ENCODE measurements around the gene WDPCP.

Gene WDPCP

DNA sequence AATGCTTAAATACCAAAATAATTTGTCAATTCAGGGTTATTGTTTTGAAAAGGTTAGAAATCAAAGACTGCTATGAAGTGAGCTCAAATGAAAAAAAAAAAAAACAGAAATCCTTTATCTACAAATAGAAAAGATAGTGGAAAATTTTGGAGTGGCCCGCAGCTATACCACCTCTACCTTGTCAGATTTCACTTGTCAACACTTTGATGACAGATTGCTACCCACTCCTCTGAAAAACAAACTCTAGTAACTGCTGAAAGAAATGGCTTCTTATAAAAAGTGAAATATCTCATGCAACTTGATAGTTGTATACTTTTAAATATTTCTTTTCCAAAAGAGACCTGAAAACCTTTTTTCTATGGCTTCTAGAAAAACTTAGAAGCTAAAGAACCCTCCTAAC is 84.5 kb downstream of the WDPCP start:
- TF ChIP-seq TAF1 (IDR thresholded peaks at IDR 0.05; ENCODE audit: low read depth) (no peak), NFIC (IDR thresholded peaks at IDR 0.05) (no peak), RAD21 (IDR thresholded peaks at IDR 0.05; ENCODE audit: low read depth) (no peak), ZBTB7A (IDR thresholded peaks at IDR 0.05; ENCODE audit: low read depth) (no peak), FOXM1 (IDR thresholded peaks at IDR 0.05; ENCODE audit: borderline replicate concordance, low read depth) (no peak), CEBPB (IDR thresholded peaks at IDR 0.05) (no peak), TEAD4 (IDR thresholded peaks at IDR 0.05) (no peak)
- TF ChIP-seq, protein P1, sequence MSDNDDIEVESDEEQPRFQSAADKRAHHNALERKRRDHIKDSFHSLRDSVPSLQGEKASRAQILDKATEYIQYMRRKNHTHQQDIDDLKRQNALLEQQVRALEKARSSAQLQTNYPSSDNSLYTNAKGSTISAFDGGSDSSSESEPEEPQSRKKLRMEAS (IDR thresholded peaks at IDR 0.05), result no peak
- TF ChIP-seq, protein P2, sequence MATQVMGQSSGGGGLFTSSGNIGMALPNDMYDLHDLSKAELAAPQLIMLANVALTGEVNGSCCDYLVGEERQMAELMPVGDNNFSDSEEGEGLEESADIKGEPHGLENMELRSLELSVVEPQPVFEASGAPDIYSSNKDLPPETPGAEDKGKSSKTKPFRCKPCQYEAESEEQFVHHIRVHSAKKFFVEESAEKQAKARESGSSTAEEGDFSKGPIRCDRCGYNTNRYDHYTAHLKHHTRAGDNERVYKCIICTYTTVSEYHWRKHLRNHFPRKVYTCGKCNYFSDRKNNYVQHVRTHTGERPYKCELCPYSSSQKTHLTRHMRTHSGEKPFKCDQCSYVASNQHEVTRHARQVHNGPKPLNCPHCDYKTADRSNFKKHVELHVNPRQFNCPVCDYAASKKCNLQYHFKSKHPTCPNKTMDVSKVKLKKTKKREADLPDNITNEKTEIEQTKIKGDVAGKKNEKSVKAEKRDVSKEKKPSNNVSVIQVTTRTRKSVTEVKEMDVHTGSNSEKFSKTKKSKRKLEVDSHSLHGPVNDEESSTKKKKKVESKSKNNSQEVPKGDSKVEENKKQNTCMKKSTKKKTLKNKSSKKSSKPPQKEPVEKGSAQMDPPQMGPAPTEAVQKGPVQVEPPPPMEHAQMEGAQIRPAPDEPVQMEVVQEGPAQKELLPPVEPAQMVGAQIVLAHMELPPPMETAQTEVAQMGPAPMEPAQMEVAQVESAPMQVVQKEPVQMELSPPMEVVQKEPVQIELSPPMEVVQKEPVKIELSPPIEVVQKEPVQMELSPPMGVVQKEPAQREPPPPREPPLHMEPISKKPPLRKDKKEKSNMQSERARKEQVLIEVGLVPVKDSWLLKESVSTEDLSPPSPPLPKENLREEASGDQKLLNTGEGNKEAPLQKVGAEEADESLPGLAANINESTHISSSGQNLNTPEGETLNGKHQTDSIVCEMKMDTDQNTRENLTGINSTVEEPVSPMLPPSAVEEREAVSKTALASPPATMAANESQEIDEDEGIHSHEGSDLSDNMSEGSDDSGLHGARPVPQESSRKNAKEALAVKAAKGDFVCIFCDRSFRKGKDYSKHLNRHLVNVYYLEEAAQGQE (IDR thresholded peaks at IDR 0.05; ENCODE audit: low read depth), result no peak

DNA sequence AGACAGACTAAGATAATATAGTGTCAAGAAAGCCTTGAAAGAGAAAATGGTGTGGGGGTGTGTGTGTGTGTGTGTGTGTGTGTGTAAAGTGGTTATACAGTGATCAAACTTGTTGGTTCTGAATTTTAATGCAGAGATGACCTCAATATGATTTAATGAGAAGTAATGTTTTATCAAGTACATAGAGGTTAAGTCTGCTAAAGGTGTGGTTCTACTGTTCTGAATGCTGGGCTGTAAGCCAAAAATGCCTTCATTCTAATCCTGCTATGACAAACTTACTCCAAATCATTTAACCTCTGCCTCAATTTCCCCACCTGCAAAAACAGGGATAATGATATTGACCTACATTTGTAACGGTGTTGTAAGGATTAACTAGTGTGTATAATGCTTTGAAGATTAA is 87.9 kb downstream of the WDPCP start:
- TF ChIP-seq, protein P2 (IDR thresholded peaks at IDR 0.05; ENCODE audit: low read depth), result no peak
- no peak for TF ChIP-seq TAF1 (IDR thresholded peaks at IDR 0.05; ENCODE audit: low read depth)
- no peak for TF ChIP-seq FOXM1 (IDR thresholded peaks at IDR 0.05; ENCODE audit: borderline replicate concordance, low read depth)
- TF ChIP-seq, protein P1 (IDR thresholded peaks at IDR 0.05), result no peak

DNA sequence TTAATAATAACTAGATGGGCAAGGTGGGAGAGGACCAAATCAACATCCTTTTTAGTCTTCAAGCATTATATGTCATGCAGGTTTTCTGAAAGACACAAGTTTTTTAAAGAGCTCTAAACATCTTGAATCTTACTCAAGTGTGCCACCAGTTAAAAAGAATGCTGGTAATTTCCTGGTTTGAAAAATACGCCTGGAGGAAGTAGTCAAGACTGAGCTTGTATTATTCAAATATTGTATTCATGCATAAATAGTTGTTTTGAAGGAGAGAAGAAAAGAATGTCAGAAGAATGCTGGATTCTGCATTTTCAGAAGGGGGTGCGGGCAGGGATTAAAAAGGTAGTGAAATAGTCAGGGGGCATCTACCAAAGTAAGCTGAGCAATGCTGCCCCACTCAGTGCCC is 90.7 kb downstream of the WDPCP start:
- TF ChIP-seq TAF1 (IDR thresholded peaks at IDR 0.05; ENCODE audit: low read depth) (no peak), ZBTB7A (IDR thresholded peaks at IDR 0.05; ENCODE audit: low read depth) (no peak), YY1 (IDR thresholded peaks at IDR 0.05; ENCODE audit: low read depth) (no peak), NFIC (IDR thresholded peaks at IDR 0.05) (no peak), RAD21 (IDR thresholded peaks at IDR 0.05; ENCODE audit: low read depth) (no peak), CEBPB (IDR thresholded peaks at IDR 0.05) (no peak), TCF12 (IDR thresholded peaks at IDR 0.05; ENCODE audit: low read depth) (no peak), TEAD4 (IDR thresholded peaks at IDR 0.05) (no peak), EP300 (IDR thresholded peaks at IDR 0.05; ENCODE audit: borderline replicate concordance) (no peak), EGR1 (IDR thresholded peaks at IDR 0.05) (no peak), FOXM1 (IDR thresholded peaks at IDR 0.05; ENCODE audit: borderline replicate concordance, low read depth) (no peak)
- TF ChIP-seq, protein P3, sequence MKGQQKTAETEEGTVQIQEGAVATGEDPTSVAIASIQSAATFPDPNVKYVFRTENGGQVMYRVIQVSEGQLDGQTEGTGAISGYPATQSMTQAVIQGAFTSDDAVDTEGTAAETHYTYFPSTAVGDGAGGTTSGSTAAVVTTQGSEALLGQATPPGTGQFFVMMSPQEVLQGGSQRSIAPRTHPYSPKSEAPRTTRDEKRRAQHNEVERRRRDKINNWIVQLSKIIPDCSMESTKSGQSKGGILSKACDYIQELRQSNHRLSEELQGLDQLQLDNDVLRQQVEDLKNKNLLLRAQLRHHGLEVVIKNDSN (IDR thresholded peaks at IDR 0.05), result no peak
- TF ChIP-seq, protein P2 (IDR thresholded peaks at IDR 0.05; ENCODE audit: low read depth), result no peak
- TF ChIP-seq, protein P1 (IDR thresholded peaks at IDR 0.05), result no peak

DNA sequence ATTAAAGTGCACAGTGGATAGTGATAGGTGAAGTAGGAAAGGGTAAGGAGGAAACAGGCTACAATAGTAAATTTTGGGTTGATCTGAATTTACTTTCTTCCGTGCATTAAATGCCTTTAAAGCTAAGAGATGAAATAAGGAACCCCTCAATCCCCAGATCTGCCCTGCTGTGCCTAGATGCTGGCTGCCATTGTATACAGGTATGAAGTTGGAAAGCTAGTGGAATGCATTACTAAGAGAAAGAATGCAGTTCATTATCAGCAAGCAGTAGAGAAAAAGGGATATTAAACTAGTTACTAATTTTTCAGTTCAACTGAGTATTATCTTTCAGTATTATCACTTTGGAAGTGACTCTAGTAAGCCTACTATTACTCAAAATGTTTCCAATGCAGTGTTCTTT is 93.3 kb downstream of the WDPCP start:
- TF ChIP-seq RAD21 (IDR thresholded peaks at IDR 0.05; ENCODE audit: low read depth) (no peak), NFIC (IDR thresholded peaks at IDR 0.05) (no peak), EP300 (IDR thresholded peaks at IDR 0.05; ENCODE audit: borderline replicate concordance) (no peak), CEBPB (IDR thresholded peaks at IDR 0.05) (no peak), CREB1 (IDR thresholded peaks at IDR 0.05; ENCODE audit: low read depth) (no peak), TEAD4 (IDR thresholded peaks at IDR 0.05) (no peak), TAF1 (IDR thresholded peaks at IDR 0.05; ENCODE audit: low read depth) (no peak)

DNA sequence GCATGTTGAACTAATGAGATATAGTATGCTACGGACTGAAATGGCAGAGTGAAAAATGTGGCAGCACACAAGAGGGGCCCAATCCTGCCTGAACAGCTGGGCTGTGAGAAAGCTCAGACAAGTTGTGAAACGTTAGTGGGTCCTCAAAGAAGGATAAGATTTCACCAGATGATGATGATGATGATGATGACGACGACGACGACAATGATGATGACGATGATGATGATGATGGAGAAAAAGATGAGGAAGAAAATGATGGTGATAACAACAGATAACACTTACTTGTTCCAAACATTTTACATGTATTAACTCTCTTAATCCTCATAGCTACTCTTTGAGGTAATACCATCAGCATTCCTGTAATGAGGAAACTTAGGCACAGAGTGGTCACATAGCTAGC is 94.2 kb downstream of the WDPCP start:
- TF ChIP-seq TEAD4 (IDR thresholded peaks at IDR 0.05) (no peak), FOXM1 (IDR thresholded peaks at IDR 0.05; ENCODE audit: borderline replicate concordance, low read depth) (no peak), EGR1 (IDR thresholded peaks at IDR 0.05) (no peak), CEBPB (IDR thresholded peaks at IDR 0.05) (no peak), RAD21 (IDR thresholded peaks at IDR 0.05; ENCODE audit: low read depth) (no peak), TAF1 (IDR thresholded peaks at IDR 0.05; ENCODE audit: low read depth) (no peak), YY1 (IDR thresholded peaks at IDR 0.05; ENCODE audit: low read depth) (no peak), ZBTB7A (IDR thresholded peaks at IDR 0.05; ENCODE audit: low read depth) (no peak), TCF12 (IDR thresholded peaks at IDR 0.05; ENCODE audit: low read depth) (no peak), CREB1 (IDR thresholded peaks at IDR 0.05; ENCODE audit: low read depth) (no peak), NFIC (IDR thresholded peaks at IDR 0.05) (no peak), EP300 (IDR thresholded peaks at IDR 0.05; ENCODE audit: borderline replicate concordance) (no peak)
- TF ChIP-seq, protein P2 (IDR thresholded peaks at IDR 0.05; ENCODE audit: low read depth), result no peak
- TF ChIP-seq, protein P1 (IDR thresholded peaks at IDR 0.05), result no peak
- TF ChIP-seq, protein P3 (IDR thresholded peaks at IDR 0.05), result no peak

Measured in Ishikawa (cell line).